GM23338 (cell line): Measurements from ENCODE around the gene SLAIN1. TPM values are rescaled to one million over a fixed set of nuclear protein-coding genes. Genes with fewer than 3 reads are reported as not detected.
A peak's percentile ranks its signal among the peaks of the same experiment; 100 is the strongest.

Source experiments
- ATAC-seq: fragments of 200-7000 bp; cut with Tn5 transposase; 3 replicates; pipeline ENCODE4 v1.9.1; 2020
- DNase-seq: peaks from one replicate; pipeline ENCODE4 v3.0.0-alpha.2; 2015; ENCODE audit warnings: low spot score
- H2AFZ ChIP-seq: fragments of 200-600 bp; sonication (generic); 2 replicates; pipeline ENCODE4 v1.8.0; 2016; ENCODE audit warnings: antibody characterized with exemption, mild to moderate bottlenecking, moderate library complexity
- H3F3A ChIP-seq: fragments of 200-600 bp; sonication (generic); replicated peaks from 2 replicates; pipeline ENCODE4 v1.8.0; 2017; ENCODE audit warnings: antibody characterized with exemption, mixed run types, low read depth
- H3K27ac ChIP-seq: fragments of 200-600 bp; sonication (generic); 2 replicates; pipeline ENCODE4 v1.6.1; 2016; ENCODE audit warnings: low read depth
- H3K27me3 ChIP-seq: fragments of 200-600 bp; sonication (generic); 2 replicates; pipeline ENCODE4 v1.8.0; 2016; ENCODE audit warnings: mild to moderate bottlenecking, mixed run types, moderate library complexity; ENCODE audit not compliant: insufficient read depth
- H3K36me3 ChIP-seq: fragments of 200-600 bp; sonication (generic); 2 replicates; pipeline ENCODE4 v1.8.0; 2016; ENCODE audit warnings: mild to moderate bottlenecking; ENCODE audit not compliant: insufficient read depth
- H3K4me1 ChIP-seq: fragments of 200-600 bp; sonication (generic); 2 replicates; pipeline ENCODE4 v1.8.0; 2016; ENCODE audit warnings: mild to moderate bottlenecking, moderate library complexity; ENCODE audit not compliant: insufficient read depth
- H3K4me2 ChIP-seq: fragments of 200-600 bp; sonication (generic); 2 replicates; pipeline ENCODE4 v1.7.1; 2017; ENCODE audit warnings: mixed run types
- H3K4me3 ChIP-seq: fragments of 200-600 bp; sonication (generic); 2 replicates; pipeline ENCODE4 v1.6.1; 2016; ENCODE audit warnings: mixed run types
- H3K79me2 ChIP-seq: fragments of 200-600 bp; sonication (generic); replicated peaks from 2 replicates; pipeline ENCODE4 v1.8.0; 2017; ENCODE audit warnings: mild to moderate bottlenecking; ENCODE audit not compliant: insufficient read depth
- H3K9me2 ChIP-seq: fragments of 200-600 bp; sonication (generic); 2 replicates; pipeline ENCODE4 v1.8.0; 2017; ENCODE audit not compliant: insufficient read depth
- H4K20me1 ChIP-seq: fragments of 200-600 bp; sonication (generic); replicated peaks from 2 replicates; pipeline ENCODE4 v1.8.0; 2017; ENCODE audit warnings: mild to moderate bottlenecking; ENCODE audit not compliant: insufficient read depth
- H3K27ac Mint-ChIP-seq: 2 replicates; pipeline ENCODE4 v1.8.0; 2020; ENCODE audit warnings: inconsistent platforms, mild to moderate bottlenecking, moderate library complexity, mixed read lengths
- H3K27me3 Mint-ChIP-seq: 3 replicates; pipeline ENCODE4 v1.8.0; 2022; ENCODE audit warnings: low read depth, mild to moderate bottlenecking, moderate library complexity, mixed read lengths, inconsistent platforms; ENCODE audit not compliant: insufficient read depth, poor library complexity
- H3K36me3 Mint-ChIP-seq: 3 replicates; pipeline ENCODE4 v1.8.0; 2021; ENCODE audit warnings: low read depth, mild to moderate bottlenecking, inconsistent platforms, moderate library complexity, mixed read lengths
- H3K4me1 Mint-ChIP-seq: 3 replicates; pipeline ENCODE4 v1.8.0; 2020; ENCODE audit warnings: mild to moderate bottlenecking, inconsistent platforms, mixed read lengths
- H3K4me3 Mint-ChIP-seq: 3 replicates; pipeline ENCODE4 v1.8.0; 2021; ENCODE audit warnings: moderate library complexity, mild to moderate bottlenecking, inconsistent platforms, mixed read lengths
- H3K9me3 Mint-ChIP-seq: 3 replicates; pipeline ENCODE4 v1.8.0; 2020; ENCODE audit warnings: moderate library complexity, mild to moderate bottlenecking, inconsistent platforms, mixed read lengths
- EZH2 ChIP-seq: fragments of 200-600 bp; sonication (generic); IDR thresholded peaks from one replicate; pipeline ENCODE4 v1.8.0; 2017; ENCODE audit warnings: antibody characterized with exemption, mild to moderate bottlenecking, low read depth; ENCODE audit not compliant: unreplicated experiment
- JUNB ChIP-seq: IDR thresholded peaks from one replicate; pipeline ENCODE4 v1.6.1; 2016; ENCODE audit warnings: antibody characterized with exemption; ENCODE audit not compliant: unreplicated experiment
- POLR2AphosphoS5 ChIP-seq: IDR thresholded peaks from 2 replicates; pipeline ENCODE4 v1.6.1; 2016; ENCODE audit warnings: antibody characterized with exemption, low read depth
- STAT1 ChIP-seq: IDR thresholded peaks from one replicate; pipeline ENCODE4 v1.6.1; 2016; ENCODE audit warnings: antibody characterized with exemption; ENCODE audit not compliant: unreplicated experiment
- ZNF114 ChIP-seq: fragments of 250-450 bp; sonication (Bioruptor Pico); IDR thresholded peaks from 2 replicates; pipeline ENCODE4 v1.5.0; 2020; ENCODE audit warnings: mild to moderate bottlenecking, moderate library complexity
- long read RNA-seq: library from polyadenylated mRNA; unstranded; transcript quantifications from one replicate; pipeline ENCODE4 v2.0.0, GENCODE V29; 2020; ENCODE audit not compliant: unreplicated experiment
- polyA plus RNA-seq: library from polyadenylated mRNA; unstranded; fragments of >200 nt; fragmentation: Nextera tagmentation; extraction: Ambion mirVana; gene quantifications from 2 replicates; pipeline ENCODE4 v1.2.1, GENCODE V29; 2016
- total RNA-seq: library from RNA; depleted of rRNA; stranded (reverse); fragments of >200 nt; shearing (Covaris generic); gene quantifications from 2 replicates; pipeline ENCODE4 v1.2.3, GENCODE V29; 2014; rRNA removed
- TF ChIP-seq, protein P1 (sequence below): IDR thresholded peaks from one replicate; pipeline ENCODE4 v1.6.1; 2018; ENCODE audit warnings: antibody characterized with exemption; ENCODE audit not compliant: unreplicated experiment
- TF ChIP-seq, protein P2 (sequence below): IDR thresholded peaks from 2 replicates; pipeline ENCODE4 v1.6.1; 2016; ENCODE audit warnings: antibody characterized with exemption
- TF ChIP-seq, protein P3 (sequence below), 2 experiments: fragments of 200-600 bp in 1 of 2; sonication (generic) in 1 of 2; conservative IDR thresholded peaks; 2 replicates each; pipeline versions ENCODE4 v1.5.1 to v1.6.1; 2016 to 2017; ENCODE audit warnings: antibody characterized with exemption in 2 of 2, low read depth in 2 of 2, mild to moderate bottlenecking in 2 of 2, moderate library complexity in 1 of 2

Gene SLAIN1
- total RNA-seq (44.2 and 65.8 TPM in 2 replicates), polyA plus RNA-seq (16.3 and 18.5 TPM in 2 replicates)
- long read RNA-seq = 0 reads

- DNase-seq (peak; percentile 94), ATAC-seq (peak; percentile 95)
- Mint-ChIP-seq H3K36me3 (peaks cover 7% of the 10 kb centered on the region; the same call in 2 of the 3 replicates), H3K4me1 (peaks cover 28% of the 10 kb centered on the region), H3K27ac (peak within 1 kb of the TSS; percentile 90), H3K9me3 (no peaks in the 10 kb centered on the region; the same call in 2 of the 3 replicates), H3K27me3 (peaks cover 13% of the 10 kb centered on the region), H3K4me3 (peak within 1 kb of the TSS; percentile 94)
- Histone ChIP-seq H2AFZ (peak within 1 kb of the TSS; percentile 91), H3K4me3 (peak within 1 kb of the TSS; percentile 85), H3F3A (no peaks in the 10 kb centered on the region), H4K20me1 (peaks cover 23% of the 10 kb centered on the region), H3K27ac (peak within 1 kb of the TSS; percentile 76; the same call in 1 of the 2 replicates), H3K79me2 (peaks cover 41% of the 10 kb centered on the region), H3K4me1 (peaks cover 39% of the 10 kb centered on the region), H3K9me2 (no peaks in the 10 kb centered on the region), H3K4me2 (peak within 1 kb of the TSS; percentile 91), H3K27me3 (no peaks in the 10 kb centered on the region; the same call in 1 of the 2 replicates), H3K36me3 (no peaks in the 10 kb centered on the region)
- TF ChIP-seq POLR2AphosphoS5 (peak; percentile 67), ZNF114 (no peak), STAT1 (no peak), JUNB (no peak), EZH2 (no peak)
- TF ChIP-seq, protein P1, sequence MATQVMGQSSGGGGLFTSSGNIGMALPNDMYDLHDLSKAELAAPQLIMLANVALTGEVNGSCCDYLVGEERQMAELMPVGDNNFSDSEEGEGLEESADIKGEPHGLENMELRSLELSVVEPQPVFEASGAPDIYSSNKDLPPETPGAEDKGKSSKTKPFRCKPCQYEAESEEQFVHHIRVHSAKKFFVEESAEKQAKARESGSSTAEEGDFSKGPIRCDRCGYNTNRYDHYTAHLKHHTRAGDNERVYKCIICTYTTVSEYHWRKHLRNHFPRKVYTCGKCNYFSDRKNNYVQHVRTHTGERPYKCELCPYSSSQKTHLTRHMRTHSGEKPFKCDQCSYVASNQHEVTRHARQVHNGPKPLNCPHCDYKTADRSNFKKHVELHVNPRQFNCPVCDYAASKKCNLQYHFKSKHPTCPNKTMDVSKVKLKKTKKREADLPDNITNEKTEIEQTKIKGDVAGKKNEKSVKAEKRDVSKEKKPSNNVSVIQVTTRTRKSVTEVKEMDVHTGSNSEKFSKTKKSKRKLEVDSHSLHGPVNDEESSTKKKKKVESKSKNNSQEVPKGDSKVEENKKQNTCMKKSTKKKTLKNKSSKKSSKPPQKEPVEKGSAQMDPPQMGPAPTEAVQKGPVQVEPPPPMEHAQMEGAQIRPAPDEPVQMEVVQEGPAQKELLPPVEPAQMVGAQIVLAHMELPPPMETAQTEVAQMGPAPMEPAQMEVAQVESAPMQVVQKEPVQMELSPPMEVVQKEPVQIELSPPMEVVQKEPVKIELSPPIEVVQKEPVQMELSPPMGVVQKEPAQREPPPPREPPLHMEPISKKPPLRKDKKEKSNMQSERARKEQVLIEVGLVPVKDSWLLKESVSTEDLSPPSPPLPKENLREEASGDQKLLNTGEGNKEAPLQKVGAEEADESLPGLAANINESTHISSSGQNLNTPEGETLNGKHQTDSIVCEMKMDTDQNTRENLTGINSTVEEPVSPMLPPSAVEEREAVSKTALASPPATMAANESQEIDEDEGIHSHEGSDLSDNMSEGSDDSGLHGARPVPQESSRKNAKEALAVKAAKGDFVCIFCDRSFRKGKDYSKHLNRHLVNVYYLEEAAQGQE = no peak
These were observed at the start of gene SLAIN1 for GRCh38 chr13:77697217-77698103. TSS of gene SLAIN1 (plus strand) at chr13:77697687. CDS start at chr13:77697914, 227 bp downstream.

DNA sequence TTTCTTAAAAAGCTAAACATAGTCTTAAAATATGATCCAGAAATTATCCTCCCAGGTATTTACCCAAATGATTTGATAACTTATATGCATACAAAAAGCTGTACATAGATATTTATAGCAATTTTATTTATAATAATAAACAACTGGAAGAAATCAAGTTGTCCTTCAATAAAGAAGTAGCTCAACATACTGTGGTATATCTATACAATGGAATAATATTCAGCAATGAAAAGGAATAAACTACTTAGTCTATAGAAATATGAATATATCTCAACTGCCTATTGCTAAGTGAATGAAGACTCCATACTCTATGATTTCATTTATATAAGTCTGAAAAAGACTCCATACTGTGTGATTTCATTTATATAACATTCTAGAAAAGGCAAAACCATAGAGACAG, 47.1 kb upstream of the SLAIN1 start:
- H3K36me3 ChIP-seq = no peaks in the 10 kb centered on the region
- Mint-ChIP-seq H3K36me3 (peaks cover 5% of the 10 kb centered on the region), H3K4me3 (no peak overlapping the region), H3K4me1 (no peaks in the 10 kb centered on the region), H3K27me3 (no peaks in the 10 kb centered on the region), H3K27ac (no peak overlapping the region), H3K9me3 (peaks cover 13% of the 10 kb centered on the region; the same call in 2 of the 3 replicates)
- no peaks in the 10 kb centered on the region for H3K9me2 ChIP-seq
- no peaks in the 10 kb centered on the region for H3K79me2 ChIP-seq
- H4K20me1 ChIP-seq = no peaks in the 10 kb centered on the region; the same call in 1 of the 2 replicates
- DNase-seq = no peak
- no peak for ATAC-seq
- H3F3A ChIP-seq = no peaks in the 10 kb centered on the region
- H3K4me3 ChIP-seq = no peak overlapping the region
- H3K27me3 ChIP-seq = no peaks in the 10 kb centered on the region
- H3K4me1 ChIP-seq = no peaks in the 10 kb centered on the region
- H3K4me2 ChIP-seq = no peak overlapping the region
- H2AFZ ChIP-seq = no peak overlapping the region
- no peak overlapping the region for H3K27ac ChIP-seq
- TF ChIP-seq ZNF114 (no peak), EZH2 (no peak), POLR2AphosphoS5 (no peak)
- TF ChIP-seq, protein P2, sequence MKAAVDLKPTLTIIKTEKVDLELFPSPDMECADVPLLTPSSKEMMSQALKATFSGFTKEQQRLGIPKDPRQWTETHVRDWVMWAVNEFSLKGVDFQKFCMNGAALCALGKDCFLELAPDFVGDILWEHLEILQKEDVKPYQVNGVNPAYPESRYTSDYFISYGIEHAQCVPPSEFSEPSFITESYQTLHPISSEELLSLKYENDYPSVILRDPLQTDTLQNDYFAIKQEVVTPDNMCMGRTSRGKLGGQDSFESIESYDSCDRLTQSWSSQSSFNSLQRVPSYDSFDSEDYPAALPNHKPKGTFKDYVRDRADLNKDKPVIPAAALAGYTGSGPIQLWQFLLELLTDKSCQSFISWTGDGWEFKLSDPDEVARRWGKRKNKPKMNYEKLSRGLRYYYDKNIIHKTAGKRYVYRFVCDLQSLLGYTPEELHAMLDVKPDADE = no peak
- TF ChIP-seq, protein P3, sequence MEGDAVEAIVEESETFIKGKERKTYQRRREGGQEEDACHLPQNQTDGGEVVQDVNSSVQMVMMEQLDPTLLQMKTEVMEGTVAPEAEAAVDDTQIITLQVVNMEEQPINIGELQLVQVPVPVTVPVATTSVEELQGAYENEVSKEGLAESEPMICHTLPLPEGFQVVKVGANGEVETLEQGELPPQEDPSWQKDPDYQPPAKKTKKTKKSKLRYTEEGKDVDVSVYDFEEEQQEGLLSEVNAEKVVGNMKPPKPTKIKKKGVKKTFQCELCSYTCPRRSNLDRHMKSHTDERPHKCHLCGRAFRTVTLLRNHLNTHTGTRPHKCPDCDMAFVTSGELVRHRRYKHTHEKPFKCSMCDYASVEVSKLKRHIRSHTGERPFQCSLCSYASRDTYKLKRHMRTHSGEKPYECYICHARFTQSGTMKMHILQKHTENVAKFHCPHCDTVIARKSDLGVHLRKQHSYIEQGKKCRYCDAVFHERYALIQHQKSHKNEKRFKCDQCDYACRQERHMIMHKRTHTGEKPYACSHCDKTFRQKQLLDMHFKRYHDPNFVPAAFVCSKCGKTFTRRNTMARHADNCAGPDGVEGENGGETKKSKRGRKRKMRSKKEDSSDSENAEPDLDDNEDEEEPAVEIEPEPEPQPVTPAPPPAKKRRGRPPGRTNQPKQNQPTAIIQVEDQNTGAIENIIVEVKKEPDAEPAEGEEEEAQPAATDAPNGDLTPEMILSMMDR (conservative IDR thresholded peaks at IDR 0.05; ENCODE audit: low read depth in 2 of 2) = no peak
